Activated B cell treated with CpG ODN at 0.5 μM for 24 hours (primary cell): Measurements from ENCODE around the gene STRIP2. TPM values are rescaled to one million over a fixed set of nuclear protein-coding genes. Genes with fewer than 3 reads are reported as not detected.
"Not testable (repeated sequence)": the region's sequence is repeated elsewhere in the genome, so short reads cannot be mapped to it uniquely, and the experiment has no call there.

Experiments
- ATAC-seq: fragments of 200-7000 bp; cut with Tn5 transposase; one replicate; pipeline ENCODE4 v1.10.0; 2021; ENCODE audit warnings: low read depth, mild to moderate bottlenecking, moderate library complexity
- CTCF ChIA-PET: fragments of 350-600 bp; sonication (Branson Sonifier 250); formaldehyde crosslinking; loops from one replicate; lab custom pipeline; 2021; ENCODE audit warnings: antibody characterized with exemption; lab: Charles Lee
- POLR2A ChIA-PET: fragments of 350-600 bp; sonication (Branson Sonifier 250); formaldehyde crosslinking; loops from one replicate; lab custom pipeline; 2021; ENCODE audit warnings: antibody characterized with exemption; lab: Charles Lee
- DNase-seq: peaks from one replicate; pipeline ENCODE4 v3.0.0; 2022
- H3K27ac Mint-ChIP-seq: one replicate; pipeline ENCODE4 v1.8.0; 2020; ENCODE audit warnings: mixed read lengths
- H3K27me3 Mint-ChIP-seq: one replicate; pipeline ENCODE4 v1.8.0; 2021; ENCODE audit warnings: mixed read lengths
- H3K36me3 Mint-ChIP-seq: one replicate; pipeline ENCODE4 v1.8.0; 2021; ENCODE audit warnings: low read depth, mixed read lengths
- H3K4me1 Mint-ChIP-seq: one replicate; pipeline ENCODE4 v1.8.0; 2021; ENCODE audit warnings: mixed read lengths
- H3K4me3 Mint-ChIP-seq: one replicate; pipeline ENCODE4 v1.8.0; 2020; ENCODE audit warnings: mild to moderate bottlenecking, mixed read lengths
- H3K9me3 Mint-ChIP-seq: one replicate; pipeline ENCODE4 v1.8.0; 2020; ENCODE audit warnings: mixed read lengths
- CTCF ChIP-seq: fragments of 200-600 bp; IDR thresholded peaks from one replicate; pipeline ENCODE4 v1.8.0; 2022; ENCODE audit warnings: antibody characterized with exemption, mild to moderate bottlenecking
- intact Hi-C: fragments of 100-400 bp; cut with micrococcal nuclease; formaldehyde crosslinking; loops from one replicate; pipeline ENCODE4 v1.15.1; 2024
- total RNA-seq: library from RNA; stranded (reverse); gene quantifications from 2 replicates; pipeline ENCODE4 v1.2.3, GENCODE V29; 2022

The STRIP2 gene
- total RNA-seq, 1 donor from 2014 or later, result 0.35 TPM

GRCh38 chr7:129517931-129518330, 83.7 kb downstream of the STRIP2 start:
- Mint-ChIP-seq H3K36me3 (no peaks in the 10 kb centered on the region), H3K4me1 (no peaks in the 10 kb centered on the region), H3K27ac (no peak overlapping the region), H3K4me3 (no peak overlapping the region), H3K27me3 (peaks cover 14% of the 10 kb centered on the region), H3K9me3 (no peaks in the 10 kb centered on the region)
- POLR2A ChIA-PET, result no interaction called here
- TF ChIP-seq CTCF, result no peak
- CTCF ChIA-PET, result no interaction called here
- DNase-seq (no peak), ATAC-seq (no peak)
- intact Hi-C loops, result no loop called here

GRCh38 chr7:129519464-129519863, 85.2 kb downstream of the STRIP2 start:
- Mint-ChIP-seq H3K4me1 (no peaks in the 10 kb centered on the region), H3K27ac (no peak overlapping the region), H3K36me3 (no peaks in the 10 kb centered on the region), H3K4me3 (no peak overlapping the region), H3K27me3 (peaks cover 14% of the 10 kb centered on the region), H3K9me3 (no peaks in the 10 kb centered on the region)
- DNase-seq (no peak), ATAC-seq (no peak)
- intact Hi-C loops, result no loop called here
- TF ChIP-seq CTCF, result no peak
- CTCF ChIA-PET, result no interaction called here
- POLR2A ChIA-PET, result no interaction called here

DNA sequence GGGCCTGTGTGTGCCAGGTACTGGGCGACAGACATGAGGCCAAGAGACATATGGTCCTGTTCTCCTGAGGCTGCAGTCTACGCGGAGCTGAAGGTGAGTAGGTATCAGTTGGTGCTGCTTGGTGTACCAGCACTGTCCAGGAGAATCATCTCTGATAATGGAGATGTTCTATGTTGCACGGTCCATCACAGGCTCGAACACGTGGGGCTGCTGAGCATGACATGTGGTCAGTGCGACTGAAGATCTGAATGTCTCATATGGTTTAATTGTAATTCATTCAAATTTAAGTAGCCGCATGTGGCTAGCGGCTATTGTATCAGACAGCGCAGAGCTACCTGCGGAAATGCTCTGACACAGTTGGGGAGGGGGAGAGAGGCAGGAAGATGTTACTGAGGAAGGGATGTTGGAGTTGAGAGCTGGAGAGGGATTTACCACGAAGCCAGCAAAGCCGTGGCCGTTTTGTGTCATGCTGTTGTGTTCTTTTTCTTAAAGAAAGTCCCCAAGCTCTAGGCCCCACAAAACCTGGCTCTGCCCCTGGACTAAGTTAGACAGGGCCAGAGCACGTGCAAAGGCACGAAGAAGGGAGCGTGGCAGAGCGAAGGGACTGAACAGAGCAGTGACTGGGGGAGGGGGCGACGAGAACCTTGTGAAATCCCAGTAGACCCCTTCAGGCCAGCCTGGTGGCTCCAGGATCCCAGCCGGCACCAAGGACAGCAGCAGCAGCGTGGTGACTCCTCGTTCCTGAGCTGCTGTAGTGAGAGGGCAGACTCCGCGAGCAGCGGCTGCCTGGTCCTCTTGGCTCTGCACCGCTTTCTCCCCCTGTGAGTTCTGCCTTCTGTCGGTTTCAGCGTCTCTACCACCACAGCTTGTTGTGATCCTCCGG, 88.1 kb downstream of the STRIP2 start:
- DNase-seq, result no peak
- Mint-ChIP-seq H3K4me3 (no peak overlapping the region), H3K27ac (no peak overlapping the region), H3K4me1 (no peaks in the 10 kb centered on the region), H3K27me3 (peaks cover 30% of the 10 kb centered on the region), H3K36me3 (no peaks in the 10 kb centered on the region), H3K9me3 (no peaks in the 10 kb centered on the region)
- ChIA-PET POLR2A (no interaction called here), CTCF (interaction anchor here (0.6 kb wide), 1 partner anchor 56 kb away, joined by 3 read pairs; no protein-coding TSS in a partner anchor)
- ATAC-seq, result no peak
- intact Hi-C loops, result no loop called here
- no peak for TF ChIP-seq CTCF

DNA sequence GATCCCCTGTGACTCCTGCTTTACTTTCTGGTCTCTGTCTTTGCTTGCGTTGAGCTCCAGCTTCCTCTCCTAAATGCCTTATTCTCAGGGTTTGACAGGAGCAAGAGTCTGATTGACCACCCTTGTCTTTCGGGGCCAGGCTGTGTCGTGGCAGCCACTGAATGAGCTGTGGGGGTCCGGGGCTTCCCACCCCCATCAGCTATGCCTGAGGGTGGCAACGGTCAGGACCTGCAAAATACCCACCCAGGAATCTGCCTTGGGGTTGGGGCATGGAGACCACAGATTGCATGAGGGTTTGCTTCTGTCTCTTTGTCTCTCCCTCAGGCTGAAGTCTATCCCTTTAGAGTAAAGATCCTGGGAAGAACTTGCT, 88.7 kb downstream of the STRIP2 start:
- DNase-seq (no peak), ATAC-seq (no peak)
- ChIA-PET CTCF (no interaction called here), POLR2A (no interaction called here)
- intact Hi-C loops, result no loop called here
- no peak overlapping the region for H3K27ac Mint-ChIP-seq
- no peak for TF ChIP-seq CTCF
- H3K4me1 Mint-ChIP-seq, result no peaks in the 10 kb centered on the region
- H3K4me3 Mint-ChIP-seq, result no peak overlapping the region
- no peaks in the 10 kb centered on the region for H3K9me3 Mint-ChIP-seq
- H3K36me3 Mint-ChIP-seq, result no peaks in the 10 kb centered on the region
- peaks cover 31% of the 10 kb centered on the region for H3K27me3 Mint-ChIP-seq

GRCh38 chr7:129523924-129524323, 89.7 kb downstream of the STRIP2 start:
- ChIA-PET CTCF (no interaction called here), POLR2A (no interaction called here)

GRCh38 chr7:129524405-129524804, 90.2 kb downstream of the STRIP2 start:
- DNase-seq, H3K4me3 Mint-ChIP-seq, H3K4me1 Mint-ChIP-seq, POLR2A ChIA-PET, CTCF ChIA-PET, H3K9me3 Mint-ChIP-seq, H3K27ac Mint-ChIP-seq, intact Hi-C loops, ATAC-seq, H3K36me3 Mint-ChIP-seq: not testable (repeated sequence)
- peaks cover 31% of the 10 kb centered on the region for H3K27me3 Mint-ChIP-seq

More at GRCh38 chr7:129523924-129524323, 89.7 kb downstream of the STRIP2 start:
- Mint-ChIP-seq H3K9me3 (no peaks in the 10 kb centered on the region), H3K27me3 (peaks cover 31% of the 10 kb centered on the region), H3K4me3 (no peak overlapping the region), H3K36me3 (no peaks in the 10 kb centered on the region), H3K4me1 (no peaks in the 10 kb centered on the region), H3K27ac (no peak overlapping the region)
- TF ChIP-seq CTCF, result no peak
- ATAC-seq (no peak), DNase-seq (no peak)
- intact Hi-C loops, result no loop called here
